GM12865 (cell line): ENCODE data around the gene PHACTR4.
"Not testable (repeated sequence)": the region's sequence is repeated elsewhere in the genome, so short reads cannot be mapped to it uniquely, and the experiment has no call there.

ENCODE experiments used
- DNase-seq: peaks from one replicate; pipeline ENCODE4 v3.0.0; 2010; ENCODE audit warnings: low read depth
- H3K4me3 ChIP-seq: 2 replicates; pipeline ENCODE4 v1.5.1; 2011; ENCODE audit warnings: mild to moderate bottlenecking, low read depth, low read length, control low read depth
- TF ChIP-seq, protein P1 (sequence below): IDR thresholded peaks from 2 replicates; pipeline ENCODE4 v1.5.1; 2011; ENCODE audit warnings: low read length, control low read depth, low read depth, inconsistent platforms; ENCODE audit not compliant: insufficient read depth; ENCODE audit errors: missing control alignments

PHACTR4 gene

DNA sequence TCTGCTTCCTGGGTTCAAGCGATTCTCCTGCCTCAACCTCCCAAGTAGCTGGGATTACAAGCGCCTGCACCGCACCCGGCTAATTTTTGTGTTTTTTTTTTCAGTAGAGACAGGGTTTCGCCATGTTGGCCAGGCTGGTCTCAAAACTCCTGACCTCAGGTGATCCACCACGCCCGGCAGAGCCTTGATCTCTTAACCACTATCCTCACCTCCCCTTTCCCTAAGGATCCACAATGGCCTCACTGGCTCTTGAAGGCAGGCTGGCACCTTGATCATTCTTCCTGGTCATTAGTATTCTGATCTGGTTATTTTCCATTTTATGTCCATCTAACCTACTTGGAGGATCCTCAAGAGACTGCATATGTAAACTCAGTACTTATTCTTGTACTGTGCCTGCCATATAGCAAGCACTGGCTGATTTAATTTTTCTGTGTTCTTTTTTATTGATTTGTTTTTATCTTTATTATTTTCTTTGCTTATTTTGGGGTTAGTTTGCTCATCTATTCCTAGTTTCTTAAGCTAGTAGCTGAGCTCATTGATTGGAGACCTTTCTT lies 142.6 kb downstream of the PHACTR4 start:
- TF ChIP-seq, protein P1, sequence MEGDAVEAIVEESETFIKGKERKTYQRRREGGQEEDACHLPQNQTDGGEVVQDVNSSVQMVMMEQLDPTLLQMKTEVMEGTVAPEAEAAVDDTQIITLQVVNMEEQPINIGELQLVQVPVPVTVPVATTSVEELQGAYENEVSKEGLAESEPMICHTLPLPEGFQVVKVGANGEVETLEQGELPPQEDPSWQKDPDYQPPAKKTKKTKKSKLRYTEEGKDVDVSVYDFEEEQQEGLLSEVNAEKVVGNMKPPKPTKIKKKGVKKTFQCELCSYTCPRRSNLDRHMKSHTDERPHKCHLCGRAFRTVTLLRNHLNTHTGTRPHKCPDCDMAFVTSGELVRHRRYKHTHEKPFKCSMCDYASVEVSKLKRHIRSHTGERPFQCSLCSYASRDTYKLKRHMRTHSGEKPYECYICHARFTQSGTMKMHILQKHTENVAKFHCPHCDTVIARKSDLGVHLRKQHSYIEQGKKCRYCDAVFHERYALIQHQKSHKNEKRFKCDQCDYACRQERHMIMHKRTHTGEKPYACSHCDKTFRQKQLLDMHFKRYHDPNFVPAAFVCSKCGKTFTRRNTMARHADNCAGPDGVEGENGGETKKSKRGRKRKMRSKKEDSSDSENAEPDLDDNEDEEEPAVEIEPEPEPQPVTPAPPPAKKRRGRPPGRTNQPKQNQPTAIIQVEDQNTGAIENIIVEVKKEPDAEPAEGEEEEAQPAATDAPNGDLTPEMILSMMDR, result no peak
- DNase-seq, result peak; percentile 73
- H3K4me3 ChIP-seq, result peak overlapping the region; percentile 36

DNA sequence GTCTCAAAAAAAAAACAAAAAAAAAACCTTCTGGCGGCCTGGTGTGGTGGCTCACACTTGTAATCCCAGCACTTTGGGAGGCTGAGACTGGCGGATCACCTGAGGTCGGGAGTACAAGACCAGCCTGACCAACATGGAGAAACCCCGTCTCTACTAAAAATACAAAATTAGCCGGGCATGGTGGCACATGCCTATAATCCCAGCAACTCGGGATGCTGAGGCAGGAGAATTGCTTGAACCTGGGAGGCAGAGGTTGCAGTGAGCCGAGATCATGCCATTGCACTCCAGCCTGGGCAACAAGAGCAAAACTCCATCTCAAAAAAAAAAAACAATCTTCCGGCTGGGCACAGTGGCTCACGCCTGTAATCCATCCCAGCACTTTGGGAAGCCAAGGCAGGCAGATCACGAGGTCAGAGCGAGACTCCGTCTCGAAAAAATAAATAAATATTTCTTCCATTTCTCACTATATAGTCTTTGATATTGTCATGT lies 144.9 kb downstream of the PHACTR4 start:
- not testable (repeated sequence) for H3K4me3 ChIP-seq
- peak; percentile 51 for DNase-seq

DNA sequence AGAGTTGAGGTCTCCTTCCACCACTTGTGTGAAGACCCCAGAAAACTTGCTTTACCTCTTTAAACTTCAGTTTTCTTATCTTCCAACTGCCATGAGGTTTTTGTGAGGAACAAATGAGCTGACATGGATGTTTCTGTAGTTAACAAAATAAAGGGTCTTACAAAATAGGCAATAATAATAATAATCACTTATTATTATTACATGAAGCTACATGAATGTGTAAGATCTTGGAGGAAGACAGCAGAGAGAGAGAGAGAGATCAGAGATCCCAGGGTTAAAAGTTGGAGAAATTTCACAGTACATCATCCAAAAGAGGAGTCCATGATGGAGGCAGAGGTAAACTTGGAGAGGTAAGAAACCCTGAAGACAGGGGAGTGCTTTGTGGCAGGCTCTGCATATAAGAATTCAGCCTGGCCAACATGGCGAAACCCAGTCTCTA lies 147.0 kb downstream of the PHACTR4 start:
- DNase-seq, result peak; percentile 38
- no peak overlapping the region for H3K4me3 ChIP-seq
- TF ChIP-seq, protein P1, result no peak

DNA sequence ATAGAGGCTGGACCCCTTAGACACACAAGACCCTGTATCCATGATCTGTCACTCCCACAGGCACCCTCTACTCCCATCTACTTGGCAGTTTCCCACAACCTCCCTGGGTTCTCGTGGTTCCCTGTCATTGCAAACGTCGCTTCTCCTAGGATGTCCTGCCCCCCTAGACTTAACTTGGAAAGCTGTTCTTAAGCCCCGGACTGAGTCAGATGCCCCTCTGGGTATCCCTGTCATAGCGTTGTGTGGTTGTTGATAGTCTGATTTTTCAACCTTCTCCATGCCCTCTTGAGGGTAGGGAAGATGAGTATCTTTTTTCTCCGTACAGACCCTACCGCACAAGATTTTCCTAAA lies 148.1 kb downstream of the PHACTR4 start:
- TF ChIP-seq, protein P1, result no peak
- peak; percentile 42 for DNase-seq
- peak overlapping the region; percentile 65 for H3K4me3 ChIP-seq

DNA sequence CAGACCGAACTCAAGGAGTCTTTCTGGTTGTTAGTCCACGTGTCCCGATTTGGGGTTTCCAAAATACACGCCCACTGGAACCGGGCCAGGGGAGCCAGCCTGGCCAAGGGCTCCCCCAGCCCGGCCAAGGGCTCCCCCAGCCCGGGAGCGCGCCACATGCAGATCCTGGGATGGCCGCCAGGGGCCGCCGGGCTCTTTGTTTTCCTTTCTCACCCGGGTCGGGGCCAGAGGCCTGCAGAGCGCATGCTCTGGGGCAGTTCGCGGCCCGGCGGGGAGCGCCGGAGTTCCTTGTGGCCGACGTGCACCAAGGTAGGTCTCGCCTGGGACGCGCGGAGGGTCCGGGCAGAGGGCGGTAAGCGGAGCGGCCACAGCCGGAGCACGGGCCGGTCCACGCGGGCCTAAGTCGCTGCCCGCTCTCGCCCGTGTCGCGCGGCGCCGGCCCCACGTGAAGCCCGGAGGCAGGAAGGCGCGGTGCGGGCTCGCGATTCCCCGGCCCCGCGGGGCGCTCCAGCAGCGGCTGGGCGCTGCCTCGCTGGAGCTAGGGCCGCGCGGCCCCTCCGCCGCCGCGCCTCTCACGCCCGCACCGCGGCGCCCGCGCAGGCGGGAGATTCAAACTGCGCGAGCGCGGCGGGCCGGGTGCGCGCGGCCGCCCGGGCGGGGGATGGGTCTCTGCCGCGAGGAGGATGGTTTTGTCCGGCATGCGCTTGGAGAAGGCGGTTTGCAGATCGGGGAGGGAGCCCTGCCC lies 148.6 kb downstream of the PHACTR4 start:
- peak overlapping the region; percentile 74 for H3K4me3 ChIP-seq
- TF ChIP-seq, protein P1, result peak; percentile 90
- peak; percentile 94 for DNase-seq

DNA sequence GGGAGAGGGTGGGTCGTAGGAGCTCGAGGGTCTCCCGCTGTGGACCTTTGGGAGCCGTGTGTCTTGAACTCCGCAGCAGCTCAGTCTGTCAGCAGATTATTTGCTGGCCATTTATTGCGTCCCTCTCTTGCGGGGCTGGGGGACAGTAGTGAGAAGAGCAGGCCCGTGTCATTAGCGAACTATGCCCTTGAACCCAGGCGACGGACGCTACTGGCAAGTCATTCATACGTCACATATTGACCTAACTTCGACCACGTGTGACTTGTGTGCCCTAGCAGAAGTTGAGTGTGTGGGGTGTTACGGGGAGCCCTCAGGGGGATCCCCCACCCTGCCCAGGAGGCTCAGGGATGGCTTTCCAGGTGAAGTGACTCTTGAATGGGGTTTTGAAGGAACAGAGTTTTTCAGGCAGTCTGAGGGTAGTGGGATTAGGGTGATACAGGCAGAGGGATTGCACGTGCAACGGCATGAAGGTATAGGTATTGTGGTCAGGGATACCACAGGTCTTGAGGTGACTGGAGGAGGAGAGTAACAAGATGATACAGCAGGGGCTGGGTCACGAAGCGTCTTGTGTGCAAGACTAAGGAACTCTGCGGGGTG lies 149.3 kb downstream of the PHACTR4 start:
- TF ChIP-seq, protein P1, result no peak
- H3K4me3 ChIP-seq, result peak overlapping the region; percentile 74
- peak; percentile 83 for DNase-seq

DNA sequence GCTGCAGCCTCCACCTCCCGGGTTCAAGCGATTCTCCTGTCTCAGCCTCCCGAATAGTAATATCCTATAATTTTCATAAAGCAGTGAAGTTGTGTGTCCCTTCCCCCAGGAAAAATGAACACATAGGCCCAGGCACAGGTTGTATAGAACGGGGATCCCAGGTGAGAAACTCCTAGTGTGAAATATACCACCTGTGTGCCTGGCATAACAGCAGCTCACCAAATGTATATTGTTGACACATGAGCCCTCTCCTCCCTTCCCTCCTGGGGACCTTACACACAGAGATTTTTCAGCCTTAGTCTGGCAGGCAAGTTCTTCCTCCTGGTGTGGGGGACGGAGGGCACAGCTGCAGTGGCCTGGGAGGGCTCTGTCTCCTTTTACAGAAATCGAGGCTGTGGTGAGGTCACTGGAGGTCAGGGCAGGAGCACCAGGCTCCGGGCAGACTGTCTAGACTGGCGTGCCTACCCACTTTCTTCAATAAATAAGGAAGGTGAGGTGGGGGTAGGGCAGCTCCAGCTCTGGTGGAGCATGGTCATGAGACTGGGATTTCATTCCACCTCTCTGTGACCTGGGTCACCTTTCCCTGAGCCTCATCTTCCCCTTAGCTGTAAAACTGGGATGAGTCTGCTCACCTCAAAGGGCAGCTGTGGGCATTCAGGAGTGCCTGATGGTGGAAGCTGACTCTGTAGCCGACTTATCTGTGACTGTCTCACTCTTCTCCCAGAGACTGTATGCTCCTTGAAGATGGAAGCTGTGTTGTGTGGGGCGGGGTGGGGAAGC lies 150.6 kb downstream of the PHACTR4 start:
- DNase-seq, result no peak
- TF ChIP-seq, protein P1, result no peak
- H3K4me3 ChIP-seq, result no peak overlapping the region

DNA sequence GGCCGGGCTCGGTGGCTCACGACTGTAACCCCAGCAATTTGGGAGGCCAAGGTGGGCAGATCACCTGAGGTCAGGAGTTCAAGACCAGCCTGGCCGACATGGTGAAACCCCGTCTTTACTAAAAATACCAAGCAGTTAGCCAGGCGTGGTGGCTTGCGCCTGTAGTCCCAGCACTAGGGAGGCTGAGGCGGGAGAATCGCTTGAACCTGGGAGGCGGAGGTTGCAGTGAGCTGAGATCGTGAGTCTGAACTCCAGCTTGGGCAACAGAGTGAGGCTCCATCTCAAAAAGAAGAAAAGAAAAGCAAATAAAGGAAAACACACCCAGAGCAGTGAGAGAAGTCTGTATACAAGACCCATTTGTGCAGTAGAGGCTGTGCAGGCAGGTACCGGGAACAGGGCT lies 151.3 kb downstream of the PHACTR4 start:
- H3K4me3 ChIP-seq, DNase-seq: not testable (repeated sequence)
